Measurements from ENCODE around the gene GJC1. TPM values are rescaled to one million over a fixed set of nuclear protein-coding genes. Genes with fewer than 3 reads are reported as not detected.

GJC1 gene
- total and polyA plus RNA-seq, 2 of the 8 experiments (the other 6 are each of a cell fraction or from before 2014, with no cell fraction given), result 29.1 to 154 TPM

DNA sequence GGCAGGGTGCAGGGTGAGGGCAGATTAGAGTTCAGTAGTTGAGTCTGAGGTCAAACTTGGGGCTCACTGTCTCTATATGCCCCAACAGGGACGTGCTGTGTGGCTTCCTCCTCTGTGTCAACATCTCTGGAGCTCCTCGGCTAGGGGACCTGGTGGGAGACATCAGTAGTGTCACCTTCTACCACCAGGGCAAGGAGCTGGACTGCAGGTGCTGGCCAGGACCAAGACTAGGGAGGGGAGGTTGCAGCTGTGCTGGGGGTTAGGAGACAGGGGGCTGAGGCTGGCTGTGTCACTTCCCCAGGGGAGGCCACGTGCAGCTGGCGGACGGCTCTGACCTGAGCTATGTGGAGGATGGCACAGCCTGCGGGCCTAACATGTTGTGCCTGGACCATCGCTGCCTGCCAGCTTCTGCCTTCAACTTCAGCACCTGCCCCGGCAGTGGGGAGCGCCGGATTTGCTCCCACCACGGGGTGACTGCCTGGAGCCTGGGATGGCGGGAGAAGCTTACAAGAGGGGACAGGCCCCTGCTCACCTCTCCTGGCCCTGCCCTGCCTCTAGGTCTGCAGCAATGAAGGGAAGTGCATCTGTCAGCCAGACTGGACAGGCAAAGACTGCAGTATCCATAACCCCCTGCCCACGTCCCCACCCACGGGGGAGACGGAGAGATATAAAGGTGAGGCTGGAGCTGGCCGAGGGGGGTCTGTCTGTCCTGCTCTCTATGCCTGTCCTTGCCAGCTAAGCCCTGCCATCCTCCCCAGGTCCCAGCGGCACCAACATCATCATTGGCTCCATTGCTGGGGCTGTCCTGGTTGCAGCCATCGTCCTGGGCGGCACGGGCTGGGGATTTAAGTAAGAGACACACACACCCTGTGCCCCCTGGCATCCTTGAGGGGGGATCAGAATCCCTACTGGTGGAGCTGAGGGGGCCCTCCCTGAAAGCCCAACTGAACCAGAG is 52.4 kb downstream of the GJC1 start (continued):
- TF ChIP-seq MAFK (IDR thresholded peaks at IDR 0.05; ENCODE audit: low read depth, low read length) (no peak), TBP (IDR thresholded peaks at IDR 0.05; ENCODE audit: low read depth, low read length) (no peak)

Measured in H1 (cell line).